Measurements from ENCODE around the gene SCUBE1. TPM values are rescaled to one million over a fixed set of nuclear protein-coding genes. Genes with fewer than 3 reads are reported as not detected.

SCUBE1 gene
- total RNA-seq, 1 donor from 2014 or later = 16.6 TPM

GRCh38 chr22:43197271-43197941, 145.8 kb downstream of the SCUBE1 start:
- no peak for TF ChIP-seq CTCF (IDR thresholded peaks at IDR 0.05)
- no peaks in the 10 kb centered on the region for H3K36me3 ChIP-seq
- no peaks in the 10 kb centered on the region for H3K9me3 ChIP-seq
- no peaks in the 10 kb centered on the region for H3K4me1 ChIP-seq
- intact Hi-C loops (cut with DNase I) = no loop called here
- no peak overlapping the region for H3K27ac ChIP-seq
- no peak for DNase-seq
- peaks cover 3% of the 10 kb centered on the region for H3K27me3 ChIP-seq (ENCODE audit: low read depth)
- H3K4me3 ChIP-seq = no peak overlapping the region
- peak; percentile 34 to 47 for ATAC-seq

- Histone ChIP-seq H3K4me3 (no peak overlapping the region), H3K27ac (no peak overlapping the region), H3K4me1 (peaks cover 5% of the 10 kb centered on the region), H3K9me3 (no peaks in the 10 kb centered on the region), H3K27me3 (ENCODE audit: low read depth) (no peaks in the 10 kb centered on the region), H3K36me3 (no peaks in the 10 kb centered on the region)
- no peak for ATAC-seq
- no peak for TF ChIP-seq CTCF (IDR thresholded peaks at IDR 0.05)
- intact Hi-C loops (cut with DNase I) = no loop called here
- DNase-seq = no peak
Observed at GRCh38 chr22:43191831-43192230, 151.3 kb downstream of the SCUBE1 start.

GRCh38 chr22:43188829-43189545, 154.2 kb downstream of the SCUBE1 start:
- intact Hi-C loops (cut with DNase I) = no loop called here
- peaks cover 19% of the 10 kb centered on the region for H3K4me1 ChIP-seq
- no peak for ATAC-seq
- no peak overlapping the region for H3K4me3 ChIP-seq
- H3K27ac ChIP-seq = no peak overlapping the region
- no peaks in the 10 kb centered on the region for H3K9me3 ChIP-seq
- no peaks in the 10 kb centered on the region for H3K27me3 ChIP-seq (ENCODE audit: low read depth)
- no peak for DNase-seq
- TF ChIP-seq CTCF (IDR thresholded peaks at IDR 0.05) = no peak
- no peaks in the 10 kb centered on the region for H3K36me3 ChIP-seq

GRCh38 chr22:43187171-43188099, 155.7 kb downstream of the SCUBE1 start:
- ATAC-seq (peak; percentile 95 to 97), DNase-seq (peak; percentile 98)
- Histone ChIP-seq H3K4me1 (peaks cover 19% of the 10 kb centered on the region), H3K27me3 (ENCODE audit: low read depth) (no peaks in the 10 kb centered on the region), H3K27ac (peak overlapping the region; percentile 90), H3K36me3 (no peaks in the 10 kb centered on the region), H3K4me3 (peak overlapping the region; percentile 58), H3K9me3 (no peaks in the 10 kb centered on the region)
- TF ChIP-seq CTCF (IDR thresholded peaks at IDR 0.05) = peak; percentile 67
- intact Hi-C loops (cut with DNase I) = no loop called here
